Suprapubic skin (tissue), 4 donors: ENCODE data around the gene CREB3L1.

Source experiments
- CTCF ChIP-seq, 2 donors: fragments of 200-600 bp in 1 of 2; fragments of 450-650 bp in 1 of 2; sonication (generic) in 1 of 2; IDR thresholded peaks; one replicate each; pipeline ENCODE4 v1.5.1; 2016 to 2019; ENCODE audit warnings: antibody characterized with exemption in 2 of 2, mild to moderate bottlenecking in 1 of 2, moderate library complexity in 1 of 2
- EP300 ChIP-seq: sonication (generic); formaldehyde crosslinking; IDR thresholded peaks from one replicate; pipeline ENCODE4 v1.6.1; 2017; ENCODE audit warnings: antibody characterized with exemption
- POLR2A ChIP-seq, 2 donors: fragments of 450-650 bp; IDR thresholded peaks; one replicate each; pipeline ENCODE4 v1.6.1; 2017; ENCODE audit warnings: antibody characterized with exemption in 2 of 2, mild to moderate bottlenecking in 2 of 2, moderate library complexity in 2 of 2
- POLR2AphosphoS5 ChIP-seq, 3 donors: sonication (generic); formaldehyde crosslinking; IDR thresholded peaks; one replicate each; pipeline ENCODE4 v1.6.1; 2017; ENCODE audit warnings: antibody characterized with exemption in 3 of 3

DNA sequence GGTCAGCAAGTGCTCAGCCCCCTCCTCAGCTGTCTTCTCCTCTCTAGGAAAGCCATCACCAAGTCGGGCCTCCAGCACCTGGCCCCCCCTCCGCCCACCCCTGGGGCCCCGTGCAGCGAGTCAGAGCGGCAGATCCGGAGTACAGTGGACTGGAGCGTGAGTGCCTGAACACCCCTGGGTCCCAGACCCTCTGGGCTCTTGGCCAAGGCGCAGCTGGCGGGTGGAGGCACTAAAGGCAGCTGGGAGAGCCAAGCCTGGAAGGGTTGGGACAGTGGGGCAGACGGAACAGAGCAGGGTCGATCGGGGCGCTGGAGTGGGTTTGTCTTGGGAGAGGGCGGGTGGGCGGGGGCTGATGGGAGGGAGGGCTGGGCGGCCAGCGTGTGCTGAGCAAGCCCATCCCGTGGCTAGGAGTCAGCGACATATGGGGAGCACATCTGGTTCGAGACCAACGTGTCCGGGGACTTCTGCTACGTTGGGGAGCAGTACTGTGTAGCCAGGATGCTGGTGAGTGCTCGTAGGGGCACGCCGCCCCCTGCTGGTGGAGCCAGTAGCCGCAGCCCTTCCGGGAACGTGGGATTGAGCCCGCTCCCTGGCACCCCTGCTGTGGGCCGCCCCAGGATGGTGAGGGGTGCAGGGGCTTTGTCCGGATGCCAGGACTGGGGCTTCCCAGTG lies 89.9 kb downstream of the CREB3L1 start:
- TF ChIP-seq CTCF (IDR thresholded peaks at IDR 0.05) (peak; percentile 82 to 86), POLR2A (IDR thresholded peaks at IDR 0.05) (no peak), POLR2AphosphoS5 (IDR thresholded peaks at IDR 0.05) (no peak), EP300 (no peak)
